Parathyroid adenoma (tissue), 2 donors: Measurements from ENCODE around the gene PYDC1.

Source experiments
- H2AFZ ChIP-seq: fragments of 300-600 bp; sonication (generic); one replicate; pipeline ENCODE4 v1.7.0; 2017; ENCODE audit warnings: antibody characterized with exemption, mild to moderate bottlenecking
- H3K27ac ChIP-seq: fragments of 300-600 bp; sonication (generic); one replicate; pipeline ENCODE4 v1.7.0; 2017
- H3K27me3 ChIP-seq: fragments of 300-600 bp; sonication (generic); one replicate; pipeline ENCODE4 v1.7.0; 2017; ENCODE audit warnings: low read length; ENCODE audit not compliant: control insufficient read depth, insufficient read depth
- H3K36me3 ChIP-seq: fragments of 300-600 bp; sonication (generic); one replicate; pipeline ENCODE4 v1.7.0; 2017; ENCODE audit warnings: low read length; ENCODE audit not compliant: control insufficient read depth, insufficient read depth
- H3K4me1 ChIP-seq: fragments of 300-600 bp; sonication (generic); one replicate; pipeline ENCODE4 v1.7.0; 2017; ENCODE audit warnings: control low read depth
- H3K4me2 ChIP-seq: fragments of 300-600 bp; sonication (generic); one replicate; pipeline ENCODE4 v1.7.0; 2017; ENCODE audit warnings: low read length
- H3K4me3 ChIP-seq: fragments of 300-600 bp; sonication (generic); one replicate; pipeline ENCODE4 v1.7.0; 2017; ENCODE audit warnings: low read depth, low read length
- H3K79me2 ChIP-seq: fragments of 300-600 bp; sonication (generic); one replicate; pipeline ENCODE4 v1.7.0; 2017; ENCODE audit warnings: control low read depth
- H3K9ac ChIP-seq: fragments of 300-600 bp; sonication (generic); one replicate; pipeline ENCODE4 v1.7.0; 2017; ENCODE audit warnings: mild to moderate bottlenecking
- H3K9me3 ChIP-seq: fragments of 300-600 bp; sonication (generic); one replicate; pipeline ENCODE4 v1.7.0; 2017; ENCODE audit warnings: low read length; ENCODE audit not compliant: control insufficient read depth
- TF ChIP-seq, protein P1 (sequence below): fragments of 300-600 bp; sonication (generic); IDR thresholded peaks from one replicate; pipeline ENCODE4 v1.7.0; 2017; ENCODE audit warnings: antibody characterized with exemption, mild to moderate bottlenecking
- donor health status: primary hyperparathyroidism.

Gene PYDC1

DNA sequence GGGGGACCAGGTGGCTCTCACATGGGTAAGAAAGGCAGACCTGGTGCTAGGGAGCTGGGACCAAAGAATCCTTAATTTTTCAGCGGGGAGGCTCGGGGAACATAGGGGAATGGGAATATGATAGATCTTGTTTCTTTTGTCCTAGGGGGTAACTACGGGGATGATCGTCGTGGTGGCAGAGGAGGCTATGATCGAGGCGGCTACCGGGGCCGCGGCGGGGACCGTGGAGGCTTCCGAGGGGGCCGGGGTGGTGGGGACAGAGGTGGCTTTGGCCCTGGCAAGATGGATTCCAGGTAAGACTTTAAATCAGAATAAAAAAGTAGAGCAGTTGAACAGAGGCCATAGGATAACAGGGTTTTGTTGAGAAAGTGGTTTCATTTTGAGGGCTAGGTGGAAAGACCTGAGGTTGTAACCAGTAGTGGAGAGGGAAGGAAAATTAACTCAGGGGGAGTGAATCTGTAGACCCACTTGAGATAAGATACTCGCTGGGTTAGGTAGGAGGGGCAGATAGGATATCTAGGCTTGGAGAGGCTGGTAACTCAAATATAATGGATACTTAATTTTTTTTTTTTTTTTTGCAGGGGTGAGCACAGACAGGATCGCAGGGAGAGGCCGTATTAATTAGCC, 26.0 kb downstream of the PYDC1 start:
- TF ChIP-seq, protein P1, sequence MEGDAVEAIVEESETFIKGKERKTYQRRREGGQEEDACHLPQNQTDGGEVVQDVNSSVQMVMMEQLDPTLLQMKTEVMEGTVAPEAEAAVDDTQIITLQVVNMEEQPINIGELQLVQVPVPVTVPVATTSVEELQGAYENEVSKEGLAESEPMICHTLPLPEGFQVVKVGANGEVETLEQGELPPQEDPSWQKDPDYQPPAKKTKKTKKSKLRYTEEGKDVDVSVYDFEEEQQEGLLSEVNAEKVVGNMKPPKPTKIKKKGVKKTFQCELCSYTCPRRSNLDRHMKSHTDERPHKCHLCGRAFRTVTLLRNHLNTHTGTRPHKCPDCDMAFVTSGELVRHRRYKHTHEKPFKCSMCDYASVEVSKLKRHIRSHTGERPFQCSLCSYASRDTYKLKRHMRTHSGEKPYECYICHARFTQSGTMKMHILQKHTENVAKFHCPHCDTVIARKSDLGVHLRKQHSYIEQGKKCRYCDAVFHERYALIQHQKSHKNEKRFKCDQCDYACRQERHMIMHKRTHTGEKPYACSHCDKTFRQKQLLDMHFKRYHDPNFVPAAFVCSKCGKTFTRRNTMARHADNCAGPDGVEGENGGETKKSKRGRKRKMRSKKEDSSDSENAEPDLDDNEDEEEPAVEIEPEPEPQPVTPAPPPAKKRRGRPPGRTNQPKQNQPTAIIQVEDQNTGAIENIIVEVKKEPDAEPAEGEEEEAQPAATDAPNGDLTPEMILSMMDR: no peak
- H3K9me3 ChIP-seq: no peaks in the 10 kb centered on the region
- no peaks in the 10 kb centered on the region for H3K27me3 ChIP-seq
- H3K9ac ChIP-seq: no peak overlapping the region
- no peaks in the 10 kb centered on the region for H3K4me1 ChIP-seq
- H3K36me3 ChIP-seq: no peaks in the 10 kb centered on the region
- H3K79me2 ChIP-seq: no peaks in the 10 kb centered on the region
- H3K4me2 ChIP-seq: no peak overlapping the region
- H2AFZ ChIP-seq: no peak overlapping the region
- no peak overlapping the region for H3K27ac ChIP-seq
- no peak overlapping the region for H3K4me3 ChIP-seq

- H3K27me3 ChIP-seq: no peaks in the 10 kb centered on the region
- H3K79me2 ChIP-seq: no peaks in the 10 kb centered on the region
- H2AFZ ChIP-seq: no peak overlapping the region
- no peaks in the 10 kb centered on the region for H3K4me1 ChIP-seq
- H3K4me3 ChIP-seq: no peak overlapping the region
- H3K27ac ChIP-seq: no peak overlapping the region
- no peaks in the 10 kb centered on the region for H3K9me3 ChIP-seq
- H3K36me3 ChIP-seq: no peaks in the 10 kb centered on the region
- H3K4me2 ChIP-seq: no peak overlapping the region
- TF ChIP-seq, protein P1: no peak
- H3K9ac ChIP-seq: no peak overlapping the region
These were observed 26.9 kb downstream of the PYDC1 start for GRCh38 chr16:31190061-31190460.

DNA sequence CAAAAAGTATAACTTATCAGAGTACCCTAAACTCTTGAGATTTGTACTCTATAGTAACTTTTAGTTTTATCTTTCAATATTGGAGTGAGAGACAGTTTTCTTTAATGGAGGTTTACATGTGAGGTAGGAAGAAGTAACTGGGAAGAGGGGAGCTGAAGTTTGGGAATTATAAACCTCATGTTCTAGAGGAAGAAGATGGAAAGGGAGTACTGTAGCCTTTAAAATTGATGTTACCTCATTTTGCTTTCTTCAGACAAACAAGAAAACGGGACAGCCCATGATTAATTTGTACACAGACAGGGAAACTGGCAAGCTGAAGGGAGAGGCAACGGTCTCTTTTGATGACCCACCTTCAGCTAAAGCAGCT, 27.5 kb downstream of the PYDC1 start:
- Histone ChIP-seq H3K27ac (no peak overlapping the region), H3K36me3 (no peaks in the 10 kb centered on the region), H2AFZ (no peak overlapping the region), H3K27me3 (no peaks in the 10 kb centered on the region), H3K4me3 (no peak overlapping the region), H3K9ac (no peak overlapping the region), H3K4me1 (no peaks in the 10 kb centered on the region), H3K4me2 (no peak overlapping the region), H3K79me2 (no peaks in the 10 kb centered on the region), H3K9me3 (no peaks in the 10 kb centered on the region)
- TF ChIP-seq, protein P1: no peak

DNA sequence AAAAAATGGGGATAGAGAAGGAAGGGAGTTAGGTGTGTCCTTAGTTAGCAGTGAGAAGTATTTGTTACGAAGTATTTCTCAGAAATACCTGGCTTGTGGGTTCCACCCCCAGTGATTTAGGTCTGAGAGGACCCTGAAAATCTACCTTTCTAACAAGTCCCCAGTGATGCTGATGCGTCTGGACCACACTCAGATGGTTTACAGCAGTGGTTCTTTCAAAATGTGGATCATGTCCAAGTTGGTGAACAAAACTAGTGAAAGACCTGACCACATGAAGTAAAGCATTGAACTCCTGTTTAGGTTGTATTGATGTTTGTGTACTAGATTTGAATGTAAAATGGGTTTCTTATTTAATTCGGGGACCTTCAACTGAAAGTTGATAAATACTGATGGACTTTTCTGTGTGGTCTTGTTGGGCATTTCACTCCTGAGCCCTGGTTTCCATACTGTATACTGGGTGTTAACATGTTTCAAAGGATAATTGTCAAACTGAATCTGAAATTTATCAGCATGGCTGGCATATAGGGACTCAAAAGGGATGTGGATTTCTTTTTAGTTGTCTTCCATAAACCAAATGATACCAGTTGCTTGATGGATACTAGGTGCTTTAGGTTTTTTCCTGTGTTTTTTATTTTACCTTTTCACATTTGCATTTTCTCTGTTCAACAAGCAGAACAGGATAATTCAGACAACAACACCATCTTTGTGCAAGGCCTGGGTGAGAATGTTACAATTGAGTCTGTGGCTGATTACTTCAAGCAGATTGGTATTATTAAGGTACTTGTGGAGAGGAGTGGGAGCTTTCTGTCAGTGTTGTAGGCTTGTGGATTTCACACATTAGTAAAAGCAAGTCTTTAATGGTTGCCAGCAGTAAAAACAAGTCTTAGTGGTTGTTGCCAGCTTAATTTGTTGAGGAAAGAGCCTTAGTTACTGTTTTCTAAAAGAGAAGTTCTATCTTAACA, 28.2 kb downstream of the PYDC1 start:
- no peak overlapping the region for H3K27ac ChIP-seq
- peaks cover 1% of the 10 kb centered on the region for H3K79me2 ChIP-seq
- no peak overlapping the region for H3K9ac ChIP-seq
- no peak overlapping the region for H3K4me2 ChIP-seq
- TF ChIP-seq, protein P1: no peak
- no peak overlapping the region for H3K4me3 ChIP-seq
- no peaks in the 10 kb centered on the region for H3K27me3 ChIP-seq
- H3K36me3 ChIP-seq: no peaks in the 10 kb centered on the region
- H3K9me3 ChIP-seq: no peaks in the 10 kb centered on the region
- no peak overlapping the region for H2AFZ ChIP-seq
- H3K4me1 ChIP-seq: no peaks in the 10 kb centered on the region
